ENCODE data around the gene TEX36. TPM values are rescaled to one million over a fixed set of nuclear protein-coding genes. Genes with fewer than 3 reads are reported as not detected.

TEX36 gene
- total RNA-seq, 1 experiment from 2014 or later = not detected

- TF ChIP-seq CTCF (IDR thresholded peaks at IDR 0.05; ENCODE audit: unreplicated experiment) = no peak
- intact Hi-C loops (cut with micrococcal nuclease; ENCODE audit: unreplicated experiment) = loop anchor here (10.0 kb wide), 1 partner anchor 55 kb away; no protein-coding TSS in a partner anchor
Observed at GRCh38 chr10:125689955-125690569, 7.1 kb upstream of the TEX36 start.

DNA sequence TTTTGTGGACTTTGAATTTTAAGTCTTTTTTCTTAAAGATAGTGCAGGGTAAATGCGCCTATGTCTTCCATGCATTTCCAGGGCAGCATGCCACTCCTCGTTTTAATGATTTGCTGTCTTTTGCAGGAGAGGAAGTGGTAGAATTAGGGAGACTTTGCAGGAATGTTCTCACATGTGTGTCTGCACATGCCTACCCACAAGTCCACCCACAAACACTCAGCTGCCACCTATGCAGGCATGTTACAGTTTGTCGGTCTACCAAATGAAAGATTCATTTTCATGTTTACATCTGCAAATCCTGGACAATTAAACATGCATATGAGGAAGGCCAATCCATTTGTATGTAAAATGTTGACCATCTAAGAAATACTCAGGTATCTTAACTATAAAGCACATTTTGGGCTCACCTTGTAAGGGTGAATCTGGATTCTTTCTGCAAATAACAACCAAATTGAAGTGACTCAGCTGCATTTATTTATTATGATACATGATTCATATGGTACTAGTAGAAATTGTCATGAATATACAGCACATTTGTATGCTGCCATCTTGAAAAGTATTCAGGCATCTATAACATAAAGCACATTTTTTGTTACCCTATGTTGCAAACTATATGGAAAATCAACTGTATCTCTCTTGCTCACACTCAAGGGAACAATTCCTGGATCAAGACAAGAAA is 4.7 kb upstream of the TEX36 start:
- no peak for DNase-seq

More at GRCh38 chr10:125689955-125690569, 7.1 kb upstream of the TEX36 start:
- no TSS peak for BruUV-seq (replicated peaks)
- peaks cover 23% of the 10 kb centered on the region for H3K4me1 Mint-ChIP-seq (ENCODE audit: low read depth, unreplicated experiment)
- H3K36me3 Mint-ChIP-seq (ENCODE audit: insufficient read depth, unreplicated experiment) = no peaks in the 10 kb centered on the region
- H3K27ac Mint-ChIP-seq (ENCODE audit: unreplicated experiment) = no peak overlapping the region
- peaks cover 13% of the 10 kb centered on the region for H3K27me3 Mint-ChIP-seq (ENCODE audit: unreplicated experiment)
- H3K4me3 Mint-ChIP-seq (ENCODE audit: low read depth, unreplicated experiment) = no peak overlapping the region
- CTCF ChIA-PET = no interaction called here
- DNase-seq = no peak
- no peaks in the 10 kb centered on the region for H3K9me3 Mint-ChIP-seq (ENCODE audit: low read depth, unreplicated experiment)

GRCh38 chr10:125684581-125684980 is 1.6 kb upstream of the TEX36 start:
- Mint-ChIP-seq H3K4me1 (ENCODE audit: low read depth, unreplicated experiment) (no peaks in the 10 kb centered on the region), H3K27me3 (ENCODE audit: unreplicated experiment) (peaks cover 62% of the 10 kb centered on the region), H3K36me3 (ENCODE audit: insufficient read depth, unreplicated experiment) (no peaks in the 10 kb centered on the region), H3K9me3 (ENCODE audit: low read depth, unreplicated experiment) (no peaks in the 10 kb centered on the region), H3K27ac (ENCODE audit: unreplicated experiment) (no peak overlapping the region), H3K4me3 (ENCODE audit: low read depth, unreplicated experiment) (no peak overlapping the region)
- intact Hi-C loops (cut with micrococcal nuclease; ENCODE audit: unreplicated experiment) = no loop called here
- DNase-seq = no peak
- no TSS peak for BruUV-seq (replicated peaks)
- no peak for TF ChIP-seq CTCF (IDR thresholded peaks at IDR 0.05; ENCODE audit: unreplicated experiment)
- CTCF ChIA-PET = no interaction called here

More for the DNA sequence above, 4.7 kb upstream of the TEX36 start:
- no peak for TF ChIP-seq CTCF (IDR thresholded peaks at IDR 0.05; ENCODE audit: unreplicated experiment)
- intact Hi-C loops (cut with micrococcal nuclease; ENCODE audit: unreplicated experiment) = no loop called here
- H3K36me3 Mint-ChIP-seq (ENCODE audit: insufficient read depth, unreplicated experiment) = no peaks in the 10 kb centered on the region
- CTCF ChIA-PET = no interaction called here
- H3K4me1 Mint-ChIP-seq (ENCODE audit: low read depth, unreplicated experiment) = peaks cover 23% of the 10 kb centered on the region
- H3K9me3 Mint-ChIP-seq (ENCODE audit: low read depth, unreplicated experiment) = no peaks in the 10 kb centered on the region
- no TSS peak for BruUV-seq (replicated peaks)
- H3K4me3 Mint-ChIP-seq (ENCODE audit: low read depth, unreplicated experiment) = no peak overlapping the region
- no peak overlapping the region for H3K27ac Mint-ChIP-seq (ENCODE audit: unreplicated experiment)
- peaks cover 31% of the 10 kb centered on the region for H3K27me3 Mint-ChIP-seq (ENCODE audit: unreplicated experiment)

DNA sequence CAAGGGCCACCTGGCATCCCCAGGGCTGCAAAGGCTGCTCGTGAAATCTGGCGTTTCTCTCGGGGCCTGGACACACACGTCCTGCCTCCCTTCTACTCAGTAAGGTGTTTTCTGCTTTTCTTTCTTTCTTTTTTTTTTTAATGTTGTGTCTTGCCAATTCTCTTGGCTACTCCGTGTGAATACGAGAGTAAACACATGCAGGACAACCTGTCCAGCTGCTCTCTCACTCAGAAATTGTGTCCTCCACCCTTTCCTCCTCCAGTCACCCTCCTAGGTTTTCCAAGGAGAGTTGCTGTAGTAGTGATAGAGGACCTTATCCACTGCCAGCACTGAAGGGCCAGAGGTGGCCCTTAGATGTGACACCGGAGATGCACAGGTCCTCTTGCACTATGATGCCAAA is 858 bp upstream of the TEX36 start:
- no peaks in the 10 kb centered on the region for H3K4me1 Mint-ChIP-seq (ENCODE audit: low read depth, unreplicated experiment)
- CTCF ChIA-PET = no interaction called here
- no TSS peak for BruUV-seq (replicated peaks)

More for the DNA sequence above, 858 bp upstream of the TEX36 start:
- Mint-ChIP-seq H3K27ac (ENCODE audit: unreplicated experiment) (no peak overlapping the region), H3K36me3 (ENCODE audit: insufficient read depth, unreplicated experiment) (no peaks in the 10 kb centered on the region), H3K4me3 (ENCODE audit: low read depth, unreplicated experiment) (no peak overlapping the region), H3K9me3 (ENCODE audit: low read depth, unreplicated experiment) (no peaks in the 10 kb centered on the region), H3K27me3 (ENCODE audit: unreplicated experiment) (peaks cover 62% of the 10 kb centered on the region)
- TF ChIP-seq CTCF (IDR thresholded peaks at IDR 0.05; ENCODE audit: unreplicated experiment) = no peak
- no peak for DNase-seq
- intact Hi-C loops (cut with micrococcal nuclease; ENCODE audit: unreplicated experiment) = no loop called here
